ENCODE results near the gene SLC36A2.

DNA sequence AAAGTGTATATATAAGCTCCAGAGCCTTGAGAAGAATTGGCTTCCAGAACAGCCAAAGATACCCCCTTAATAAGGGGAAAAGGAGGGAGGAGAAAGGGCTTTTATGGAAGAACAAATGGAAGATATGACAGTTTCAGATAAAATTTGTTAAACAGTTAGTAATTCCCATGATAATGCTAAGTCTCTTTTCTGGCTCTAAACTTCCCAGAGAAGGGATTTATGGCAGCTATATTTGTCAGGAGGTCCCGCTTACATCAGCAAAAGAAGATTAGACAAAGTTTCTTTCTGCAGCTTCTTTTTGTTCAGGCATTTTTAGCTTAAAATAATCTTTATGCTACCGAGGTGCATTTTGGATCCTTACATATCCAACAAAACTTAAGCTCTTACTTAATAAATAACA is 29.5 kb downstream of the SLC36A2 start:
- TF ChIP-seq EZH2 (IDR thresholded peaks at IDR 0.05; ENCODE audit: borderline replicate concordance) (no peak), EZH2phosphoT487 (IDR thresholded peaks at IDR 0.05; ENCODE audit: low read depth, severe bottlenecking, unreplicated experiment) (no peak)
- TF ChIP-seq, protein P1, sequence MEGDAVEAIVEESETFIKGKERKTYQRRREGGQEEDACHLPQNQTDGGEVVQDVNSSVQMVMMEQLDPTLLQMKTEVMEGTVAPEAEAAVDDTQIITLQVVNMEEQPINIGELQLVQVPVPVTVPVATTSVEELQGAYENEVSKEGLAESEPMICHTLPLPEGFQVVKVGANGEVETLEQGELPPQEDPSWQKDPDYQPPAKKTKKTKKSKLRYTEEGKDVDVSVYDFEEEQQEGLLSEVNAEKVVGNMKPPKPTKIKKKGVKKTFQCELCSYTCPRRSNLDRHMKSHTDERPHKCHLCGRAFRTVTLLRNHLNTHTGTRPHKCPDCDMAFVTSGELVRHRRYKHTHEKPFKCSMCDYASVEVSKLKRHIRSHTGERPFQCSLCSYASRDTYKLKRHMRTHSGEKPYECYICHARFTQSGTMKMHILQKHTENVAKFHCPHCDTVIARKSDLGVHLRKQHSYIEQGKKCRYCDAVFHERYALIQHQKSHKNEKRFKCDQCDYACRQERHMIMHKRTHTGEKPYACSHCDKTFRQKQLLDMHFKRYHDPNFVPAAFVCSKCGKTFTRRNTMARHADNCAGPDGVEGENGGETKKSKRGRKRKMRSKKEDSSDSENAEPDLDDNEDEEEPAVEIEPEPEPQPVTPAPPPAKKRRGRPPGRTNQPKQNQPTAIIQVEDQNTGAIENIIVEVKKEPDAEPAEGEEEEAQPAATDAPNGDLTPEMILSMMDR (IDR thresholded peaks at IDR 0.05; ENCODE audit: poor library complexity), result no peak
